ENCODE results near the gene KAZN.
"Not testable (repeated sequence)": the region's sequence is repeated elsewhere in the genome, so short reads cannot be mapped to it uniquely, and the experiment has no call there.

The KAZN gene

DNA sequence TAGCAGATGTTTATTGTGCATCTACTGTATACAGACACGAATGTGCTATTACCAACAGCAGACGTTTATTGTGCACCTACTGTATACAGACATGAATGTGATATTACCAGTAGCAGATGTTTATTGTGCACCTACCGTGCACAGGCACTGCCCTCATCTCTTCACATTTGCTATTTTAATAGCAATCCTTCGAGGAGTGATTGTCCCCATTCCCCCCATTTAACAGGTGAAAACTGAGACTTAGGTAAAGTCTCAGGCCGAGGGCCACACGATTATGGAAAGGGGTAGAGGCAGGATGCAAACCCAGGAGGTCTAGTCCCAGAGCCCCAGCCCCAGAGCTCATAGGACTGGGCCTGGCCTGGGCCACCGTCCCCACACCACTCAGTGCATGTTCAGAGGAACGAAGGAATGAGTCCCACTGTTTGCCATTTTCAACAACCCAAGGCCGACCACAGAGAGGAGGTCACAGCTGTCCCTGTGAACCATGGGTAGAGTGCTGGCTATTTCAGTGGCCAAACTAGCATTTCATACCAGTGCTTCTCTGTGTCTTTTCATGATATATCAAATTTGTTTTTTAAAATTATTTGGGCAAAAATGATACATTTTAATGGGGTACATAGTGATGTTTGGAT lies 440.6 kb downstream of the KAZN start:
- DNase-seq (ENCODE audit: low spot score) = no peak

DNA sequence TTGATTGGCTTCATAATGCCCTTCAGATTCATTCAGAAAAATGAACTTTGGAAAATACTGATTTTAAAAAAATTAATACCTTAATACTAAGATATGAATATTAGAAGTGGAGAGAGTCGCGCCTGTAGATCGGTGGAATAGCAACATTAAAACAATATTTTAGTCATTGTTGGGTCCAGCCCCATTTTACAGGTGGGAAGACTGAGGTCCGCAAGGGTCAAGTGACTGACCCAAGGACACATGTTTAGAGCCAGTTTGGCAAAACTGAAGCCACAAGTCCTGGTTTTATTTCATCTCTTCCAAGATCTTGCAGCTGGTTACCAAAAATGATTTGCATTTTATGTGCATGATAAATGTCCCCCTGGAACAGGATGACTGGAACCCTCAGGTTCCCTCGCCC lies 441.4 kb downstream of the KAZN start:
- no peak for DNase-seq (ENCODE audit: low spot score)

DNA sequence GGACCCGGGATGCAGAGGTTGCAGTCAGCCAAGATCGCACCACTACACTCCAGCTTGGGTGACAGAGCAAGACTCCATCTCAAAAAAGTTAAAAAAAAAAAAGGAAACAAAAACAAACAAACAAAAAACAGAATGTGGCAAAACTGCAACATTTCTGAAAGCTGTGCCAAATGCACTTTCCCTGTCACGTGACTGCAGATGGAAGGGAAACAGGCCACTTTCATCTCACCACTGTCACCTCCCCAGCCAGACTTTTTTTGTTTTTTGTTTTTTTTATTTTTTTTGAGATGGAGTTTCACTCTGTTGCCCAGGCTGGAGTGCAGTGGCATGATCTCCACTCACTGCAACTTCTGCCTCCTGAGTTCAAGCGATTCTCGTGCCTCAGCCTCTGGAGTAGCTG lies 442.2 kb downstream of the KAZN start:
- DNase-seq (ENCODE audit: low spot score) = not testable (repeated sequence)

DNA sequence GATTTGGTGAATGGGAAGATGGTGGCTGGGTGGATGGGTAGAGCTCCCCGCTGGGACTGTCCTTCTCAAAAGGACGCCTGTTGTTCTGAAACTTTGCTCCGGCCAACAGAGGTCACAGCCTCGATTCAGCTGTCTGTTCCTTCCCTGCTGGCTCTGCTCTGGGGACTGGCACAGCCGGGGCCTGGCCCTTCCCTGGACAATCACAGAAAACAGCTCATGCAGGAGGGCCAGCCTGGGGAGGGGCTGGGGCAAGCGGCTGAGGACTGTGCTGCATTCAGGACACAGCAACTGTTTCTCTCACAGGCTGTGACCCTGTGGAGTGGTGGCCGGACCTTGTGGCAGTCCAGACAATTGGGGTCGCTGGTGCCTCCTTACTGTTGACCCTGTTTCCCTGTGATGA lies 444.4 kb downstream of the KAZN start:
- no peak for DNase-seq (ENCODE audit: low spot score)

DNA sequence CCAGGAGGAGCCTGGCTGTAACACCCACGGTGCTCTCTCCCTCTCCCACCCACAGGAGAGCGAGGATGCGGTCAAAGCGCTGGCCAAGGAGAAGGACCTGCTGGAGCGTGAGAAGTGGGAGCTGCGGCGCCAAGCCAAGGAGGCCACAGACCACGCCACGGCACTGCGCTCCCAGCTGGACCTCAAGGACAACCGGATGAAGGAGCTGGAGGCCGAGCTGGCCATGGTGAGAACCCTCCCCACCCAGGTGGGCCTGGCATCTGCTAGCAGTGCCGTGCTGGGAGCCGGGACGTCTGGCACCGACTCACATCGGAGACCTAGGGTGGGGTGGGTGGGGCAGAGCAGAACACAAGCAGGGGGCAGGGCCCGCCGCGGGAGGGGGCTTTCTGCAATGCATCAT lies 445.4 kb downstream of the KAZN start:
- DNase-seq (ENCODE audit: low spot score) = no peak

DNA sequence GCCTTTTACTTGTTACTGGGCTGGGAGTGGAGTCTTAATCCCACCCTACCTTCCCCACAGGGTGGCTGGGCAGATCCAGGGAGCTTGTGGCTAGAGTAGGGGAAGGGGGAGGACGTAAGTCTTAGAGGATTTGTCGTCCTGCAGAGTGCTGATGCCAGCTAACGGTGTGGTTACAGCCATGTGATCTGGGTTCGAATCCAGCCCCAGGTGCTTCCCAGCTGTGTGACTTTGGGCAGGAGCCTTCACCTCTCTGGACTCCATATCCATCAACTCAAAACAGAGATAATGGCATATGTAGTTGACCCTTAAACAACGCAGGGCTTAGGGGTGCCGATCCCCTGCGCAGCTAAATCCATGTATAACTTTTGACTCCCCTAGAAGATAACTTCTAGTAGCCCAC lies 446.6 kb downstream of the KAZN start:
- no peak for DNase-seq (ENCODE audit: low spot score)

DNA sequence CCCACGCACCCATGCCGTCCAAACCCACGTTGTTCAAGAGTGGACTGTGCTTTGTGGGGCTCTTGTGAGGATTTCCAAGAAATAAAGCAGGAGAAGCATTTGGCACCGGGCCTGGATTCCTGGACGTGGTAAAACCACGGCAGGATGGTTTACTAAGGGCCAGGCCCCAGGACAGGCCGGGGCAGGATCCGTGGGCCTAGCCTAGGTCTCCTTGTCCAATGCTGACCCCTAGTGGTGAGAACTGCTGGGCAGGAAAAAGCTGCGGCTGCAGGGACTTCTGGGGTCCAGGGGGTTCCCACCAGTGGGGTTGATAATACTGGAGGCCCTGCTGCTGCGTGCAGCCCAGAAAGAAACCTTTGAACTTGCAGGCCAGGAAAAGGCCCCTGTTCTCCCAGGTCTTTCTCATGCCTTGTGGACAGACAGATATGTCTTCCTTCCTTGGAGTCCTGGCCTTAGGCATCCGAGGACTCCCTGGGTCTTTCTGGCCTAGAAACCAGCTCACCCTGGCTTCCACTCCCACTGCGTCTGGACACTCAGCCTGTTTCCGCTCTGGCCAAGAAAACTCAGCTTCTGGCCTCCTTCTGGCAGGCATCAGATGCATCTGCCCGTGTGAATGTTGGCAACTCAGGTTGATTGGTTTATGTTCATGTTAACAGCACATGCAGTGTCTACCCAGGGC lies 448.1 kb downstream of the KAZN start:
- DNase-seq (ENCODE audit: low spot score) = peak; percentile 95

DNA sequence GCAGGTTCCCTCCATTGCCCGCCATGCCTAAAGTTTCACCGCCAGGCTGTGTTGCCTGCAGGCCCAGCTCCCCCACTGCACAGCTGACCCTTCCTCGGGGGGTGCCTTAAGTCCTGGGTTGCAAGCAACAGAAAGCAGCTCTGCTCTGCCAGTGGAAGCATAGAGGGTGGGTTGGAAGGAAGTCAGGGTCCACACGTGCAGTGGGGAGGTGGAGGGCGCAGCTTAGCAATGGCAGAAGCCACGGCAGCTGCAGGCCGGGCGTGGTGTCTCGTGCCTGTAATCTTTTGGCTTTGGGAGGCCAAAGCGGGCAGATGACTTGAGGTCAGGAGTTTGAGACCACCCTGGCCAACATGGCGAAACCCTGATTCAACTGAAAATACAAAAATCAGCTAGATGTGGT lies 448.8 kb downstream of the KAZN start:
- no peak for DNase-seq (ENCODE audit: low spot score)

DNA sequence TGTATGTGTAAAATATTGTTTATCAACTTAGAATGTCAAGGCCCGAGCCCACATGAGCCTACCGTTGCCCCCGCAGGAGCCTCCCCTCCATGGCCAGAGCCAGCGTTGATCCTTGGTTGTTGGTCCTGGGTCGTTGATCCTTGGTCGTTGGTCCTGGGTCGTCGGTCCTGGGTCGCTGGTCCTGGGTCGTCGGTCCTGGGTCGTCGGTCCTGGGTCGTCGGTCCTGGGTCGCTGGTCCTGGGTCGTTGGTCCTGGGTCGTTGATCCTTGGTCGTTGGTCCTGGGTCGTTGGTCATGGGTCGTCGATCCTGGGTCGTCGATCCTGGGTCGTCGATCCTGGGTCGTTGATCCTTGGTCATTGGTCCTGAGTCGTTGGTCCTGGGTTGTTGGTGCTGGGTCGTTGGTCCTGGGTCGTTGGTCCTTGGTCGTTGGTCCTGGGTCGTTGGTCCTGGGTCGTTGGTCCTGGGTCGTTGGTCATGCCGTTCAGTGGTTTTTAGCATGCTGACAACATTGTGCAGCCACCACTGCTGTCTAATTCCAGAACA lies 450.0 kb downstream of the KAZN start:
- no peak for DNase-seq (ENCODE audit: low spot score)

DNA sequence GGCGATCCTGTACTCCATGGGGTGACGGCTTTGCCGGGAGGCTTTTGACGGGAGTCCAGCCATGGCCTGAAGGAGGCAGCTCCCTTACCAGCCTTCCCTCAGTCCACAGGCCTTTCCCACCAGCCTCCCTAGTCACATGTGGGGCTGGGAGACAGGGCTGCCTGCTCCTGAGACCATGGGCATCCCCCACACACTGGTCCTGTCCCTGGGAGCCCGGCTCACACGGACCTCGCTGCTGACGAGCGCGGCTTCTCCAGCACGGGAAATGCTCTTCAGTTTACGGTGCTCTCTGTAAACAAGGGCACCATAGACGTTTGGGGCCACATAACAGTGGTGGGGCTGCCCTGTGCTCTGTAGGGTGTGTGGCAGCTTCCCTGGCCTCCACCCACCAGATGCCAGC lies 450.6 kb downstream of the KAZN start:
- DNase-seq (ENCODE audit: low spot score) = no peak

DNA sequence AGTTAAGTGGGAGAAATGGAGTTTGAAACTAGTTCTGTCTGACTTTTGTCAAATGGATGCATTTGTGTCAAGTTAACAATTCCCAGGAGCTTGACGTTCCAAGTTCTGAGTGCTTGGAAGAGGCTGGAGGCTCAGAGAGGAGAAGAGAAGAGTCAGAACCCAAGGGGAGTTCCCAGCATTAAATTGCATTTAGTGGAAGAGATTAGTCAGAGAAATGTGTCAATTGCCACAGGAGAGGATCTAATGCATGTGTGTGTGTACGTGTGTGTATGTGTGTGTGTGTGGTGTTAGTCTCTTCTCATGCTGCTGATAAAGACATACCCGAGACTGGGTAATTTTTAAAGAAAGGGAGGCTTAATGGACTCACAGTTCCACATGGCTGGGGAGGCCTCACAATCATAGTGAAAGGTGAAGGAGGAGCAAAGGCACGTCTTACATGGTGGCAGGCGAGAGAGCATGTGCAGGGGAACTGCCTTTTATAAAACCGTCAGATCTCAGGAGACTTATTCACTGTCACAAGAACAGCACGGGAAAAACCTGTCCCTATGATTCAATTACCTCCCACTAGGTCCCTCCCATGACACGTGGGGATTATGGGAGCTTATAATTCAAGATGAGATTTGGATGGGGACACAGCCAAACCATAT lies 453.5 kb downstream of the KAZN start:
- no peak for DNase-seq (ENCODE audit: low spot score)

DNA sequence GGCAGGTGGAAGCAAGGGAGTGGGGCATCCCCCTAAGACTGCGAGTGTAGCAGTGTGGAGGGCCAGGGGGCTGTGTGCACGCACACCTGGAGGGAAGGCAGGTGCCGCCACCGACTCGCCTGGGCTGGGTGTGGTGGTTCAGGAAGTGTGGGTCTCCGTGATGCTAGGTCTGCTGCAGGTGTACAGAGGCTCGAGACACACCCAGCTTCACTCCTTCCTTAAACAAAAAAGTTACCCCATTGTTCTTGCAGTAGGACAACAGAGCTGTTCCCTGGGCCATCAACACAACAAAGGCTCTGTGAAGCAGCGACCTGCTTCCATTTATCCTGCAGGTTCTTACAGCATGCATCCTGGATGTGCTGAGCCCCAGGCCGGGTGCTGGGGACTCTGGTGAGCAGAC lies 454.7 kb downstream of the KAZN start:
- no peak for DNase-seq (ENCODE audit: low spot score)

DNA sequence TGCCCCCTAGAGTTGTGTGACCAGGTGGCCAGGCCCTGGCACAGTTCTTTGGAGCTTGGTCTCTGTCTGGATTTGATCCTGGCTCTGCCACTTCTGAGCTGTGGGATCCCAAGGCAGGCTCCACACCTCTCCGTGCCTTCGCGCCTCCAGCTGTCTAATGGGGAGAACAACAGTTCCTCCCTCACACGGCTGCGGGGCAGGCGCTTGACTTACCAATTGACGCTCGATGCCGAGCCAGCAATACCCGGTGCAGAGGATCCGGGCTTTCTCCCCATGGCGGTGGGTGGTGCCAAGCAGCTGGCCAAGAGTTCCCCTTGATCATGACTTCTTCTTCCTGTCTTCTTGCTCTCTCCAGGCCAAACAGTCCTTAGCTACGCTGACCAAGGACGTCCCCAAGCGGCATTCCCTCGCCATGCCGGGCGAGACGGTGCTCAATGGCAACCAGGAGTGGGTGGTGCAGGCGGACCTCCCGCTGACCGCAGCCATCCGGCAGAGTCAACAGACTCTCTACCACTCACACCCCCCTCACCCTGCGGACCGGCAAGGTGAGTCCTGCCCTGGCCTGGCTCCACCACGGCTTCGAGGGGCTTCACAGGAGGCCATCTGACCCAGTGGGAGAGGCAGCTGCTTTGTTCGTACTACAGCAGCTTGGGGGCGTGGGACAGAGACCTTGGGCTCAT lies 457.4 kb downstream of the KAZN start:
- no peak for DNase-seq (ENCODE audit: low spot score)

DNA sequence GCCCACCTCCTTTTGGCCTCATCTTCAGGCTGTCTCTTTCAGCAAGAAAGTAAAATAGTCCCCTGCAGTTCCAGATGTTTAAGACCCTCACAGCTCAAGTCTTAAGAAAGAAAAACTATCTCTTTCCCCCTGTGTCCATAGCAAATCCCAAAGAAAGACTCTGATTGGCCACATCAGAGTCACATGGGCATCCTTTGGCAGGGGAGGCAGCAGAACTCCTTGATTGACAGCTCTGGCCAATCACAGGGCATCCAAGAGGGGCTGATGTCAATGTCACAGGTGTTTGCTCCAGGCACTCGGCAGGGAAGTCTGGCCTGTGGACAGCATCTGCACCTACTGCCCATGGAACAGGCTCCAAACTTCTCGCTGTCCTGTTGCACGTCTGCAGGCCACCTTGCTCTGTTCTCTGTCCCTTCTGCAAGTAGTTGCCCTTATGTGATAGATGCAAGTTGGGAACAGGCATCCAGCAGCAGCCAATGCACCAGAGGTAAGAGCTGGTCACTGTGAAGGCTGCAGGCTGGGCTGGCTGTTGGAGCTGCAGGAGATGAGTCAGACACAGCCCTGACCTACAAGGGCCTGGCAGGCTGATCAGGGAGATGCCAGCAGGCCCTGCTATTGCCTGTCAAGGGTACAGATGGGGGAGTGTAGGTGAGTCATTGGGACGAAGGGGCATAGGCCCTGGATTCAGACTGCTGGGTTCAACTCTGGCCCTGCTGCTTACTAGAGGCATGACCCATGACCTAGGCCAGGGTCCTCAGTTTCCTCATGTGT lies 458.2 kb downstream of the KAZN start:
- DNase-seq (ENCODE audit: low spot score) = peak; percentile 55

DNA sequence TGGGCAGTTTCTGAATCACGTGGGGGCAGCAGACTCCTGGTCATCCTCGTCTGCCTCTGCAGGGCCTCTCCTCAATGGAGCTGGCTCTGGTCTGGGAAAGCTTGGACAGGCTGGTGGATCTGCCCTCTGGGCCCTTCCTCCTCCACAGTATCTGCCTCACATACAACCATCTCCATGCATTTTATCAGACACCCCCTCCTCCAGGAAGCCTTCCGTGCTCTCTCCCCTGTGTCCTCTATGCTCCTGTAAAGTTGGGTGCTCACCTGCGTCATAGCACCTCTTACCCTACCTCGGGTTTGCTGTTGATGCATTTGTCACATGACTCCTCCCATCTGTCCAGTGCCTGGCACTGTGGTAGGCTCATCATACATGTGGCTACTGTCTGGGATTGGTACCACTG lies 459.3 kb downstream of the KAZN start:
- no peak for DNase-seq (ENCODE audit: low spot score)

DNA sequence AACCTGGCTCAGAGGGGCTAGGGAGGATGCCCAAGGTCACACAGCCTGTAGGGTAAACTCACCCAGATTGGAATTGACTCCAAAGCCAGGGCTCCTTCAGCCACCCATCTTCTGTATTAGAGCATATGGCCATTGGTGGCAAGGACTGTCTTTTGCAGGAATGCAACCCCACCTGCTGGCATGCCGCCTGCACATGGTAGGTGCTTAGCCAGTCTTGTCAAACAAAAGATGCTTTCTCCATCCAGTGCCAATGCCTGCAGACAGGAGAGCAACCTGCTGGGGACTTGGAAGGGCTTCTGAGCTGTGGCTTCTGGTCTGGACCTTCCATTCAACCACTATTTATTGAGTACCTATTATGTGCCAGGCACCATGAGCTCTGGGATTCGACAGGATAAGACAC lies 459.8 kb downstream of the KAZN start:
- DNase-seq (ENCODE audit: low spot score) = no peak

DNA sequence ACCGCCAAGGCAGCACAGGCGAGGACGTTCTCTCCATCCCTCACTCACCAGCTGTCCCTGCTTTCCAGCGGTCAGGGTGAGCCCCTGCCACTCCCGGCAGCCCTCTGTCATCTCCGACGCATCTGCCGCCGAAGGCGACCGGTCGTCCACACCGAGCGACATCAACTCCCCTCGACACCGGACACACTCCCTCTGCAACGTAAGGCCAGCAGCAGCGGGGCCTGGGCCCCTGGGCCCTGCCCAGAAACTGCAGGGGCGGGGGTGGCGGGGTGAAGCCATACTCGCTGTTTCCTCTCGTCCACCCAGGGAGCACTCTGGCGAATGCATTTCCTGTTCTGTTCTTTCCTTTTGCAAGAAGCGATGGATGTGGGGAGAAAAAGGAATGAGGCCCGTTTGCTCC lies 461.6 kb downstream of the KAZN start:
- DNase-seq (ENCODE audit: low spot score) = no peak

DNA sequence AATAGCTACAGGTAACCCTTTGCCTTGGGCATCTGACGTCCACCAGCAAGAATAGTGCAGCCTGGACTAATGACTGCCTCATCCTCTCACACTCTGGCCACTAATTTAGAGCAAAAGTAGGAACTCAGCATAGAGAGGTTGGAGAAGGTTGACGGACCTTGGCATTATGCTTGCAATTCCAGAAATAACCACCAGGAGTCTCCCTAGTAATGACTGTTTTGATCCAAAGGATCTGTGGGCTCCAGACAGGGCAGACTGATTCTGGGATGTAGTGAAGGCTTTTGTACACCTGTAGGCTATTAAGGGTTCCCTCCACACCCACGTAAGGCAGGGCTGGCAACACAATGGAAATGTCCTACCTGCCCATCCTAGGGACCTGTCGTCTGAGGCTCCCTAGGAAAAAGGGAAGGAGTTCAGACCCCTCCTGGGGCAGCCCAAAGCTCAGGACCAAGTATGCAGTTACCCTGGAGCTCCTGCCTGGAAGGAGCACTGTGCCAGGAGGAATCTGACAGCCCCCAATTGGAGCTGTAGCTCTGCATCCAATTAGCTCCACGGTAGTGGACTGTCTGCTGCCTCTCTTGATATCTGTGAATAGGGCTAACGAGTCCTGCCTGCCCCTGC lies 464.1 kb downstream of the KAZN start:
- DNase-seq (ENCODE audit: low spot score) = no peak

DNA sequence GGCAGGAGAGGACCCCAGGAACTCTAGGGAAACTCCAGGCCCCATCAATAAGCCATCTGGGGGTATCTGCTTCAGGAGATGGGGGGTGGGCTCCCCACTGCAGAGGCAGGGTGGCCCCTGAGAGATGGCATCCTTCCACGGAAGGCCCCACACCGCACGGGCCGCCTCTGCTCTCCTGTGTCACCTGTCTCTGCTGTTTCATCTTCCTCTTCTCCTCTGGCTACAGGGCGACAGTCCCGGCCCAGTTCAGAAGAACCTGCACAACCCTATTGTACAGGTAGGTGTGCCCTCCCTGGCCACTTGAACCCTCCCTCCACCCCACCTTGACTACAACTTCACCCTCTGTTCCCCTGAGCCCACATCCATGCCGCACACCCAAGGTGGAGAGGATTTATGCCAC lies 464.9 kb downstream of the KAZN start:
- no peak for DNase-seq (ENCODE audit: low spot score)

DNA sequence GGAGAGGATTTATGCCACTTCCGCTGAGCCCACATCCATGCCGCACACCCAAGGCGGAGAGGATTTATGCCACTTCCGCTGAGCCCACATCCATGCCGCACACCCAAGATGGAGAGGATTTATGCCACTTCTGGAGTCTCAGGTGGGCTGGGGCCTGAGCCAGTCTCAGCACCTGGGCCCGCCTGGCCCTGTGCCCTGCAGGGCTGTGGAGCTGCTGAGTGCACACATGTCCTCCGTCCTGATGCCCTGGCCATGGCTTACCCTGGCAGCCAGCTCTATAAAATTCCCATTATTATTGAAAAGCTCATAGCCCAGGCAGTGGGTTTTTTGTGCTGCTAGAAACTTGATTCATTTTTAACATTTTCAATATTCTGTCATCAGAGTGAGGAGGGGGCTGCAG lies 465.3 kb downstream of the KAZN start:
- no peak for DNase-seq (ENCODE audit: low spot score)

DNA sequence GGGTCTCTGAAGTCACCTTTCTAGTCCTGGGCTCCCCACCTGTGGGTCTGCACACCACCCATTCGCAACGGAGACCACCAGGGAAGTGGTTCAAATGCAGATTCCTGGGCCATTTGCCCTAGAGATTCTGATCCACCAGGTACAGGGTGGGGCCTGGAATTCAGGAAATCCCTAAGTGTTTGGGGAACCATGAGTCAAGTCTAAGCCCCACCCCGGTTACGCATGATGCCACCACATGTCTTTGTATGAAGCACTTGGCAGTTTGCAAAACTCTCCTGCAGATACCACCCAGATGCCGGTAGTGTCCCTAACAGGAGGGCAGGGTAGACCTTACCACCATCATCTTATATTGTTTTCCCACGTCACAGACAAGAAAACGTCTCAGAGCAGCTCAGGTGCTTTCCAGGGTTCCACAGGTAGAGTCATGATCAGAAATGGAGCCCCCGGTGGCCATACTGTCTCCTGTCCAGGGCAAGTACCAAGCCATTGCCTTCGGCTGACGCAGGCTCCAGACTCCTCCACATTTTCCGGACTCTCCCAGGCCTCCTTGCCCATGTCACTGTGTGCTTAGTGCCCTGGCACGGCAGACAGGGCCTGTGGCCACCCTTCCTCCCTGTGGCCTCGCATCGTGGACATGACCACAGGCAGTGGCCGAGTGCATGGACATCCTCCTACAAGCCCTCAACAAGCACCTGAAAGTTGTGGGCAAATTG lies 465.9 kb downstream of the KAZN start:
- no peak for DNase-seq (ENCODE audit: low spot score)

Measured in AG08395 (cell line).